Measurements from ENCODE around the gene CSNK1A1.

The CSNK1A1 gene

DNA sequence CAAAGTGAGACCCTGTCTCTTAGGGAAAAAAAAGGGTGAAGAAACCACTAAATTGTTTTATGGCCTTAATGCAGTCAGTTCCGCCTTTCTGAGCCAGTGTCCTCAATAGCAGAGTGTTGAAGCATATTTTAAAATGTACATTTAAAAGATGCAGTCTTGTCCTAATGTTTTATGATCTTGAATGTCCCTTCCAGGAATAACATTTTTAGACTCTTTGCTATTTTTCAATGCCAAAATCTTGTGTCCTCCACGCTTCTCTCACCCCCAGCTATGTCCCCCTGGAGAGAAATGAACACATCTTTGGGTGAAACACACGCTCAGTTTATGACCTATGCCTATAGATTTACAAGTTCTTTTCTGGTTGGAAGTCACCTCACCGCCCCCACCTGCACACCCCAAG lies 69.8 kb downstream of the CSNK1A1 start:
- H3K36me3 ChIP-seq (ENCODE audit: insufficient read depth, insufficient read length, low read length): no peaks in the 10 kb centered on the region
- no peaks in the 10 kb centered on the region for H3K4me1 ChIP-seq (ENCODE audit: insufficient read depth, insufficient read length)
- H3K9ac ChIP-seq (ENCODE audit: insufficient read length, low read depth): no peak overlapping the region
- DNase-seq (ENCODE audit: low read depth, low spot score): no peak
- TF ChIP-seq YY1 (IDR thresholded peaks at IDR 0.05; ENCODE audit: insufficient read depth, insufficient read length) (no peak), SUZ12 (IDR thresholded peaks at IDR 0.05; ENCODE audit: extremely low read depth, insufficient read depth, insufficient read length) (no peak), ZNF274 (IDR thresholded peaks at IDR 0.05; ENCODE audit: low read depth, low read length) (no peak)
- H3K9me3 ChIP-seq (ENCODE audit: insufficient read depth, low read length): no peaks in the 10 kb centered on the region
- no peaks in the 10 kb centered on the region for H3K27me3 ChIP-seq (ENCODE audit: insufficient read depth, insufficient read length)
- H3K4me3 ChIP-seq (ENCODE audit: insufficient read length, low read depth): no peak overlapping the region

DNA sequence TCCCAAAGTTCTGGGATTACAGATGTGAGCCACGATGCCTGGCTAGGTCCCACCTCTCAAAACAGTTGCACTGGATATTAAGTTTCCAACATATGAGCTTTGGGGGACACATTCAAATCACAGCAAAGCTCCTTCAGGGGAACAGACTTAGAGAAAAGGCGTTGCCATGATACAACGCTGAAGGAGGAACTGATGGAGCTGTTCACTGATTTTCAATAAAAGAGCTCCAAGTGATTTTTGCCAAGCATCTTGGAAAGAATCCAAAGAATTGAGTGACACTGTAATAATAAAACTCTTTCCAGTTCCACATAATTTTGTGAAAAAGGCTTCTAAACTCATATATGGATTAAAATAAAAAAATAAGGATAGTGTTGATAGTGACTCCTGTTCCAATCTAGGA lies 72.5 kb downstream of the CSNK1A1 start:
- no peak for TF ChIP-seq SUZ12 (IDR thresholded peaks at IDR 0.05; ENCODE audit: extremely low read depth, insufficient read depth, insufficient read length)
- no peaks in the 10 kb centered on the region for H3K36me3 ChIP-seq (ENCODE audit: insufficient read depth, insufficient read length, low read length)
- H3K27me3 ChIP-seq (ENCODE audit: insufficient read depth, insufficient read length): no peaks in the 10 kb centered on the region
- no peak for DNase-seq (ENCODE audit: low read depth, low spot score)
- no peak overlapping the region for H3K9ac ChIP-seq (ENCODE audit: insufficient read length, low read depth)
- H3K4me1 ChIP-seq (ENCODE audit: insufficient read depth, insufficient read length): peaks cover 2% of the 10 kb centered on the region
- no peak overlapping the region for H3K4me3 ChIP-seq (ENCODE audit: insufficient read length, low read depth)
- no peaks in the 10 kb centered on the region for H3K9me3 ChIP-seq (ENCODE audit: insufficient read depth, low read length)

DNA sequence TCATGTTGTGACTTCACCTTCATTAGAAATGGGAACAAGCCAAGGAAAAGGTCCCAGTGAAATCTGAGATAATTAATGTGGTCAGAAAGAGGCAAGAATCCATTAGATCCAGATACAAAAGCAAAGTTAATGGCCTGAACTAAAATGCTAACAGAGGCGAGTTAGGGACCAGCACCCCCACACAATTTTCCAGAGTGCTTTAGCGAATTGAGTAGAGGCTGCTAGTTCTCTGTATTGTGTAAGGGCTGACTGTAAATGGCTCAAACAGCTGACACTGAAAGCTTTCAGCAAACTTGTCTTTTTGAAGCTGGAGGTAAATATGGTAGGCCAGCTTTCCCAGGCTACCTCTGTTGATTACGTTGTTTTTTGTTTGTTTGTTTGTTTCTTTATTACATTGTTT lies 75.5 kb downstream of the CSNK1A1 start:
- Histone ChIP-seq H3K27me3 (ENCODE audit: insufficient read depth, insufficient read length) (no peaks in the 10 kb centered on the region), H3K9ac (ENCODE audit: insufficient read length, low read depth) (no peak overlapping the region), H3K9me3 (ENCODE audit: insufficient read depth, low read length) (no peaks in the 10 kb centered on the region), H3K4me3 (ENCODE audit: insufficient read length, low read depth) (no peak overlapping the region), H3K4me1 (ENCODE audit: insufficient read depth, insufficient read length) (peaks cover 11% of the 10 kb centered on the region), H3K36me3 (ENCODE audit: insufficient read depth, insufficient read length, low read length) (no peaks in the 10 kb centered on the region)
- no peak for DNase-seq (ENCODE audit: low read depth, low spot score)
- TF ChIP-seq ZNF274 (IDR thresholded peaks at IDR 0.05; ENCODE audit: low read depth, low read length): no peak
- no peak for TF ChIP-seq YY1 (IDR thresholded peaks at IDR 0.05; ENCODE audit: insufficient read depth, insufficient read length)
- TF ChIP-seq SUZ12 (IDR thresholded peaks at IDR 0.05; ENCODE audit: extremely low read depth, insufficient read depth, insufficient read length): no peak

DNA sequence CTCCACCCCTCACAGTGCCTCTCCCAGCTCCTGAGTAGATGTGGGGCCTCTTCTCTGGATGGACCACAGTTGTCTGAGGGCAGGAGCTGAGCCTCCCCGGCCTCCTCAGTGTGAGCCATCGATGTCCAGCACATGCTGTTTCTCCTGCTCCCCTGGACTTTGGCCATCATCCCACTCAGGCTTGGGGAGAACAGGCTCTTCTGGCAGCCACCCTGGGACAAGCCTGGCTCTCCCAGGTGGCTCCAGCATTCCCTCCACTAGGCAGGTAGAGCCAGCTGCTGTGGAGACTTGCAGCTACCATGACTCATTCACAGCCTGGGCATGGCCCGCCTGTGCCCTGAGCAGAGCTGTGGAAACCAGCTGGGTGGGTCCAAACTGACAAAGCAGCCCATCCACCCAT lies 77.0 kb downstream of the CSNK1A1 start:
- no peak for TF ChIP-seq SUZ12 (IDR thresholded peaks at IDR 0.05; ENCODE audit: extremely low read depth, insufficient read depth, insufficient read length)
- no peak for TF ChIP-seq YY1 (IDR thresholded peaks at IDR 0.05; ENCODE audit: insufficient read depth, insufficient read length)
- TF ChIP-seq ZNF274 (IDR thresholded peaks at IDR 0.05; ENCODE audit: low read depth, low read length): no peak
- DNase-seq (ENCODE audit: low read depth, low spot score): no peak

DNA sequence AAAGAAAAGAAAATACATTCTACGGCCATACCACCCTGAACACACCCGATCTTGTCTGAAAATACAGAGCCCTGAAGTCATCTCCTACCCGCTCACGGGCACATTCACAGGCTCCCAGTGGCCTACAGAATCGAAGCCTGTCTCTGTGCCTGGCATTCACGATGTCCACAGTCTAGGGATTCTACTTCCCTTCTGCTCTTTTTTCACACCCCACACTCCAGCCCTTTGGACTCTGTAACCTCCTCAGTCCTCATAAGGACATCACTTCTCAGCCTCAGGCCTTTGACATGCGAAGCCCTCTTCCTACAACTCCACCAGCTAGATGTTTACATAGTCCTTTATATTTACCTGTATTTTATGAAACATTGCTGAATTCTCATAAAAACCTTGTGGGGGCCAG lies 77.8 kb downstream of the CSNK1A1 start:
- Histone ChIP-seq H3K9me3 (ENCODE audit: insufficient read depth, low read length) (no peaks in the 10 kb centered on the region), H3K9ac (ENCODE audit: insufficient read length, low read depth) (no peak overlapping the region), H3K4me3 (ENCODE audit: insufficient read length, low read depth) (no peak overlapping the region), H3K36me3 (ENCODE audit: insufficient read depth, insufficient read length, low read length) (no peaks in the 10 kb centered on the region), H3K27me3 (ENCODE audit: insufficient read depth, insufficient read length) (no peaks in the 10 kb centered on the region), H3K4me1 (ENCODE audit: insufficient read depth, insufficient read length) (peaks cover 11% of the 10 kb centered on the region)
- TF ChIP-seq SUZ12 (IDR thresholded peaks at IDR 0.05; ENCODE audit: extremely low read depth, insufficient read depth, insufficient read length) (no peak), ZNF274 (IDR thresholded peaks at IDR 0.05; ENCODE audit: low read depth, low read length) (no peak), YY1 (IDR thresholded peaks at IDR 0.05; ENCODE audit: insufficient read depth, insufficient read length) (no peak)
- DNase-seq (ENCODE audit: low read depth, low spot score): no peak

More for the DNA sequence above, 77.0 kb downstream of the CSNK1A1 start:
- no peaks in the 10 kb centered on the region for H3K9me3 ChIP-seq (ENCODE audit: insufficient read depth, low read length)
- no peak overlapping the region for H3K4me3 ChIP-seq (ENCODE audit: insufficient read length, low read depth)
- no peak overlapping the region for H3K9ac ChIP-seq (ENCODE audit: insufficient read length, low read depth)
- H3K4me1 ChIP-seq (ENCODE audit: insufficient read depth, insufficient read length): peaks cover 11% of the 10 kb centered on the region
- no peaks in the 10 kb centered on the region for H3K27me3 ChIP-seq (ENCODE audit: insufficient read depth, insufficient read length)
- no peaks in the 10 kb centered on the region for H3K36me3 ChIP-seq (ENCODE audit: insufficient read depth, insufficient read length, low read length)

DNA sequence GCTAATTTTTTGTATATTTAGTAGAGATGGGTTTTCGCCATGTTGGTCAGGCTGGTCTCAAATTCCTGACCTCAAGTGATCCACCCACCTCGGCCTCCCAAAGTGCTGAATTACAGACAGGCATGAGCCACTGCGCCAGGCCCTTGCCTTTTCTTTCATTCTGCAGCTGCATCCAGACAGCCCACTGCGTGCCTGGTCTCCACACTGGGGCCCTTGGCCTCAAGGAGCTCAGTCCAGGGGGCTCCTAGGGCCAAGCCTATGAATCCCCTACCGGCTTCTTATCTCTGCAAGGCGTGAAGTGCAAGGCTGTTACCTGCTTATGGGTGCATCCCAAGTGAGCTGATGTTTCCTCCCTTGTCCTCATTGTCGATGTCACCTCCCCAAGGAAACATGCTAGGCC lies 78.8 kb downstream of the CSNK1A1 start:
- Histone ChIP-seq H3K36me3 (ENCODE audit: insufficient read depth, insufficient read length, low read length) (no peaks in the 10 kb centered on the region), H3K9me3 (ENCODE audit: insufficient read depth, low read length) (no peaks in the 10 kb centered on the region), H3K9ac (ENCODE audit: insufficient read length, low read depth) (no peak overlapping the region), H3K4me3 (ENCODE audit: insufficient read length, low read depth) (no peak overlapping the region), H3K27me3 (ENCODE audit: insufficient read depth, insufficient read length) (no peaks in the 10 kb centered on the region), H3K4me1 (ENCODE audit: insufficient read depth, insufficient read length) (peaks cover 11% of the 10 kb centered on the region)
- no peak for TF ChIP-seq SUZ12 (IDR thresholded peaks at IDR 0.05; ENCODE audit: extremely low read depth, insufficient read depth, insufficient read length)
- TF ChIP-seq ZNF274 (IDR thresholded peaks at IDR 0.05; ENCODE audit: low read depth, low read length): no peak
- no peak for TF ChIP-seq YY1 (IDR thresholded peaks at IDR 0.05; ENCODE audit: insufficient read depth, insufficient read length)
- DNase-seq (ENCODE audit: low read depth, low spot score): no peak

DNA sequence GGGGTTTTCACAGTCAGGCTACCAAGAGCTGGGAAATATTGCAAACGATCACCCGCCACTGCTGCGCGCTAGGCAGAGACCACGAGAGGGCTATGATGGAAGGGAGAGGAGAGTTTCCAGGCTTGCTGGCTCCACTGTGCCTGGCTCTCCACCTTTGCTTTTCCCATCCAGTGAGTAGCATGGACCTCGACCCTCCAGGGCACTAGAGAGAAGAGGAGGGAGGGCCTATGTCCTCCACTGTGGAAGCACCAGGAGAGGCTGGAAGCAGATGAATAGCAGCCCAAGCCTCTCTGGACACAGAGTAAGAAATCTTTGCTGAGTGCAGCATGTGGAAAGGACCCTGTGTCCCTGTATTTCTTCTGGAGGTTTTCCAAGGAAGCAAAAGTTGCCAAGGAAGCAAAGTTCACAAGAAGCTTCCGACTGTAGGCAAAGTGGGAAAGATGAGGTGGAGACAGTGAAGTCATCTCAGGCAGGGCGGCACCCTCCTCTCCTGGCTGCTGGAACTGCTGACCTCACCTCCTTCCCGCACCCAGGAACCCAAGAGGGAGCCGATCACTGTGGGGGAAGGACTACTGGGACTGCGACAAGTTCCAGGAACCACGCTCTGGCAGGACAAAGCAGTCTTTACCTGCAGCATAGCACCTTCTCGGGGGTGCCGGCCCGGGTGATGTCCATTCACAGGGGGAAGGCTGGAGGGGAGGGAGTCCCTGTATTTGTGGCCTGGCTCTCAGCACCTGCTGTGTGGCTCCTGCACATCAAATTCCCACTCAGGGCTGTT lies 79.6 kb downstream of the CSNK1A1 start:
- H3K9ac ChIP-seq (ENCODE audit: insufficient read length, low read depth): no peak overlapping the region
- H3K4me3 ChIP-seq (ENCODE audit: insufficient read length, low read depth): no peak overlapping the region
- peaks cover 12% of the 10 kb centered on the region for H3K4me1 ChIP-seq (ENCODE audit: insufficient read depth, insufficient read length)
- no peaks in the 10 kb centered on the region for H3K36me3 ChIP-seq (ENCODE audit: insufficient read depth, insufficient read length, low read length)
- TF ChIP-seq SUZ12 (IDR thresholded peaks at IDR 0.05; ENCODE audit: extremely low read depth, insufficient read depth, insufficient read length) (no peak), YY1 (IDR thresholded peaks at IDR 0.05; ENCODE audit: insufficient read depth, insufficient read length) (no peak), ZNF274 (IDR thresholded peaks at IDR 0.05; ENCODE audit: low read depth, low read length) (no peak)
- no peak for DNase-seq (ENCODE audit: low read depth, low spot score)
- no peaks in the 10 kb centered on the region for H3K9me3 ChIP-seq (ENCODE audit: insufficient read depth, low read length)
- no peaks in the 10 kb centered on the region for H3K27me3 ChIP-seq (ENCODE audit: insufficient read depth, insufficient read length)

All from NT2/D1 (cell line).